HG03060 (cell line): Measurements from ENCODE around the gene AHR.
"Not testable (repeated sequence)": the region's sequence is repeated elsewhere in the genome, so short reads cannot be mapped to it uniquely, and the experiment has no call there.

Experiments used
- ATAC-seq: cut with Tn5 transposase; IDR thresholded peaks from one replicate; pipeline ENCODE4 v1.9.1; 2021; ENCODE audit warnings: low read depth, moderate number of reproducible peaks; ENCODE audit not compliant: unreplicated experiment

The AHR gene

DNA sequence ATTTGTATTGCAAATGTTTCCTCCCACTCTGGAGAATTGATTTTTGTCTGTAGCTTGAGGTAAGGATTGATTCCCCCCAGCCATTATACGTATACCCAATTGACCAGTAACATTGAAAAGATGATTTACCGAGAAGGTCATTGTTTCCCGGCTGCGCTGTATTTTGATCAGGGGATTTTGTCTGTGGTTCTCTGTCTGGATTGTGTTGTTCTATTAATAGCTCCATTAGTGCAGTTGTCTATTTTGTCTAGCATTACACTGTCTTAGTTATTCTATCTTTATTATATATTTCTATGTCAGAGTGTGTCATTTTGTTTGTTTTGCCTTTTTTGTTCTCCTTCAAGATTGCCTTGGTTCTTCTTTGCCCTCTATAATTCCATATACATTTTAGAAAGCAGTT, 37.7 kb downstream of the AHR start:
- ATAC-seq = no peak

DNA sequence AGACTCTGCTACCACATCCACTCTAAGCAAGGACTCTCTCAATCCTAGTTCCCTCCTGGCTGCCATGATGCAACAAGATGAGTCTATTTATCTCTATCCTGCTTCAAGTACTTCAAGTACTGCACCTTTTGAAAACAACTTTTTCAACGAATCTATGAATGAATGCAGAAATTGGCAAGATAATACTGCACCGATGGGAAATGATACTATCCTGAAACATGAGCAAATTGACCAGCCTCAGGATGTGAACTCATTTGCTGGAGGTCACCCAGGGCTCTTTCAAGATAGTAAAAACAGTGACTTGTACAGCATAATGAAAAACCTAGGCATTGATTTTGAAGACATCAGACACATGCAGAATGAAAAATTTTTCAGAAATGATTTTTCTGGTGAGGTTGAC, 40.7 kb downstream of the AHR start:
- ATAC-seq = no peak

DNA sequence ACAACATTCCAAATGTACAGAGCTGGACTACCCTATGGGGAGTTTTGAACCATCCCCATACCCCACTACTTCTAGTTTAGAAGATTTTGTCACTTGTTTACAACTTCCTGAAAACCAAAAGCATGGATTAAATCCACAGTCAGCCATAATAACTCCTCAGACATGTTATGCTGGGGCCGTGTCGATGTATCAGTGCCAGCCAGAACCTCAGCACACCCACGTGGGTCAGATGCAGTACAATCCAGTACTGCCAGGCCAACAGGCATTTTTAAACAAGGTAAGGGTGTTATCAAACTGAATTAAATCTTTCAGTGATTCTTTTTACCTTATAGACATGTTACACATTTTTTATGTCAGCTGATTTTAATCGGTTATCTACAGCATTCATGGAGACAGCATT, 41.5 kb downstream of the AHR start:
- ATAC-seq = no peak

DNA sequence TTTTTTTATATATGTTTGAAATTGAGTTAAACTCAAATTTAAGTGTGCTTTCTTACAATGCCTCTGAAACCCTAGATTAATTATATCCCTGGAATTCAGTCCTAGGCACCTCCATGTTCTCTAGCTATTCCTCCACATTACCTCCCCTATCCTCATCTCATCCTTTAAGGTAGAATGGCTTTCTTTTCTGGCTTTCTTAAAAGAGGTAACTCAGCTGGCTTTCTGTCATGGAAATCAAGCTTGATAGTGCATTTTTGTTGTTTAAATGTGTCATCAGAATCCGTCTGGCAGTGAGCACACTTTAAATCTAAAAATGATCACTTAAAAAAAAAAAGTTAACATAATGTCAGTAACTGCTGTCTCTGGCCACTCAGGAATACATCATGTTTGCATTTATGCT, 42.2 kb downstream of the AHR start:
- ATAC-seq = no peak

DNA sequence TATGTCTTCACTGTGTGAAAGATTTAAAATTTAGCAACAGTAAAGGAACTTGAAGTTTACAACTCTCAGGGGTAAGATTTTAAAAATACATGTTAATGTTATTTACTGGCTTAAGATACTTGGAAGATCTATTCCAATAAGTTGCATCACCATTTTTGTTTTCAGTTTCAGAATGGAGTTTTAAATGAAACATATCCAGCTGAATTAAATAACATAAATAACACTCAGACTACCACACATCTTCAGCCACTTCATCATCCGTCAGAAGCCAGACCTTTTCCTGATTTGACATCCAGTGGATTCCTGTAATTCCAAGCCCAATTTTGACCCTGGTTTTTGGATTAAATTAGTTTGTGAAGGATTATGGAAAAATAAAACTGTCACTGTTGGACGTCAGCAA, 44.3 kb downstream of the AHR start:
- ATAC-seq = no peak

DNA sequence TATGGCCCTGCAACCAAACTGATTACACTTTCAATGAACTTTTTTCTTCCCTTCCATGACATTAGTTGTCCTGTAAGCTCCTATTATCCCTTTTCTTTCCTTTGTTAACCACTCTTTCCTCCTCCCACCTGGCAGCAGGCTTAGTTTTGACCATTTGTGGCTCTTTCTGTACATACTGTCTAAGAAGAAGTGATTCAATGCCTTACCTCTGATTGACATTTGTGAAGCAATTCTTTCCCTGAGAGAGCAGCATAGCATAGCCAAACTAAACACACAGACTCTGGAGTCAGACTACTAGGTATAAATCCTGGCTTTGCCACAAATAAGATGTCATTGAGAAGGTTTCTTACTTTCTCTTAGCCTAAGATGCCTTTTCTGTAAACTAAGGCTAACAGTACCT, 48.9 kb downstream of the AHR start:
- no peak for ATAC-seq

DNA sequence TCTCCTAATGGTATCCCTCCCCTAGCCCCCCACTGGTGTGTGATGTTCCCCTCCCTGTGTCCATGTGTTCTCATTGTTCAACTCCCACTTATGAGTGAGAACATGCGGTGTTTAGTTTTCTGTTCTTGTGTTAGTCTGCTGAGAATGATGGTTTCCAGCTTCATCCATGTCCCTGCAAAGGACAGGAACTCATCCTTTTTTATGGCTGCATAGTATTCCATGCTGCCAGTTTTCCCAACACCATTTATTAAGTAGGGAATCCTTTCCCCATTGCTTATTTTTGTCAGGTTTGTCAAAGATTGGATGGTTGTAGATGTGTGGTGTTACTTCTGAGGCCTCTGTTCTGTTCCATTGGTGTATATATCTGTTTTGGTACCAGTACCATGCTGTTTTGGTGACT, 50.5 kb downstream of the AHR start:
- not testable (repeated sequence) for ATAC-seq

DNA sequence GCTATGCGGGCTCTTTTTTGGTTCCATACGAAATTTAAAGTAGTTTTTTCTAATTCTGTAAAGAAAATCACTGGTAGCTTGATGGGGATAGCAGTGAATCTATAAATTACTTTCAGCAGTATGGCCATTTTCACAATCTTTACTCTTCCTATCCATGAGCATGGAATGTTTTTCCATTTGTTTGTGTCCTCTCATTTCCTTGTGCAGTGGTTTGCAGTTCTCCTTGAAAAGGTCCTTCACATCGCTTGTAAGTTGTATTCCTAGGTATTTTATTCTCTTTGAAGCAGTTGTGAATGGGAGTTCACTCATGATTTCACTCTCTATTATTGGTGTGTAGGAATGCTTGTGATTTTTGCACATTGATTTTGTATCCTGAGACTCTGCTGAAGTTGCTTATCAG, 51.9 kb downstream of the AHR start:
- not testable (repeated sequence) for ATAC-seq

DNA sequence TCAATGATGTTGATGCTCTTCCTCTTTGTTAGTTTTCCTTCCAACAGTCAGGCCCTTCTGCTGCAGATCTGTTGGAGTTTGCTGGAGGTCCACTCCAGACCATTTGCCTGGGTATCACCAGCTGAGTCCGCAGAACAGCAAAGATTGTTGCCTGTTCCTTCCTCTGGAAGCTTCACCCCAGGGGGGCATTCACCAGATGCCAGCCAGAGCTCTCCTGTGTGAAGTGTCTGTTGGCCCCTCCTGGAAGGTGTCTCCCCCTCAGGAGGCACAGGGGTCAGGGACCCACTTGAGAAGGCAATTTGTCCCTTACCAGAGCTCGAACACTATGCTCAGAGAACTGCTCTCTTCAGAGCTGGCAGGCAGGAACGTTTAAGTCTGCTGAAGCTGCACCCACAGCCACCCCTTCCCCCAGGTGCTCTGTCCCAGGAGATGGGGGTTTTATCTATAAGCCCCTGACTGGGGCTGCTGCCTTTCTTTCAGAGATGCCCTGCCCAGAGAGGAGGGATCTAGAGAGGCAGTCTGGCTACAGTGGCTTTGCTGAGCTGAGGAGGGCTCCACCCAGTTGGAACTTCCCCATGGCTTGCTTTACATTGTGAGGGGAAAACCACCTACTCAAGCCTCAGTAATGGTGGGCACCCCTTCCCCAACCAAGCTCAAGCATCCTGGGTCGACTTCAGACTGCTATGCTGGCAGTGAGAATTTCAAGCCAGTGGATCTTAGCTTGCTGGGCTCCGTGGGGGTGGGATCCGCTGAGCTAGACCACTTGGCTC, 55.4 kb downstream of the AHR start:
- ATAC-seq = not testable (repeated sequence)

DNA sequence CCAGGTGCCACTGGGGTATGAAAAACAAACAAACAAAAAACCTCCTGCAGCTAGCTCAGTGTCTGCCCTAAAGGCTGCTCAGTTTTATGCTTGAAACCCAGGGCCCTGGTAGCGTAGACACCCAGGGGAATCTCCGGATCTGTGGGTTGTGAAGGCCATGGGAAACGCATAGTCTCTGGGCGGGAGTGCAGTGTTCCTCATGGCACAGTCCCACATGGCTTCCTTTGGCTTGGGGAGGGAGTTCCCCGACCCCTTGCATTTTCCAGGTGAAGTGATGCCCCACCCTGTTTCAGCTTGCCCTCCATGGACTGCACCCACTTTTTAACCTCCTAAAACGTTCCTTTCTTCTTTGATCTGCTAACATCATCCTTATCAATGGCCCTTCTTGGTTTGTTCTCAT, 56.0 kb downstream of the AHR start:
- no peak for ATAC-seq

DNA sequence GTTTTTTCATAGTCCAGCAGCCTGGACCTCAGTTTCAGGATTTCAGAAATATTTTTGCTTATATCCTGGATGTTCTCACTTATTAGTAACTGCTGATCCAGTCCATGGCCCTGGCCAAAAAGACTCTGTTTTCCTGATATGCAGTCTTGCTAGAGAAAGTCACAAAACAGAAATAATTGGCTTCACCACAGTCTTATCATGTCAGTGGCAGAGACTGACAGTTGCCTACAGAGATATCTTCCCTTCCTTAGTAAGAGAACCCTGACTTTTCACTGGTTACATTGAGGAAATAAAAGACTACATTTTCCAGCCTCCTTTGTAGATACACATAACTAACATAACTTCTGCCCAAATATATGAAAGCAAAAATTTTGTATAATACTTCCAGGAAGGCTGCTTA, 56.6 kb downstream of the AHR start:
- no peak for ATAC-seq

DNA sequence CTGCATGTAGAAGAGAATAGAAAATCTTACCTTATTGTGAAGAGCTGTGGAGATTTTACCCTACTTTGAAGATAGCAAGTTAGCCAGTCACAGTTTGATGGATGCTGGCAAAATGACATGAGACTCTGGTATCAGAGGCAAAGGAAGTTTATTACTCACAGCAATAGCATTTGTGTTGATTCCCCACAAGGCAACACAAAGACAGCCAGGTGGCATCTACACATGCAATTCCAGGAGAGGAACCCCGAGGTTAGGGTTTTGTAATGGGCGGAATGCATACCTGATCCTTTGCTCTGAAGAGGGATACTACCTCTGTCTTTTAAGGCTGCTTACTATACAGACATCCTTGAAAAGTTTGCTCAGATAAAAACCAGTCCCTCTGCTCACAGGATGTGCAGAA, 59.5 kb downstream of the AHR start:
- ATAC-seq = no peak

DNA sequence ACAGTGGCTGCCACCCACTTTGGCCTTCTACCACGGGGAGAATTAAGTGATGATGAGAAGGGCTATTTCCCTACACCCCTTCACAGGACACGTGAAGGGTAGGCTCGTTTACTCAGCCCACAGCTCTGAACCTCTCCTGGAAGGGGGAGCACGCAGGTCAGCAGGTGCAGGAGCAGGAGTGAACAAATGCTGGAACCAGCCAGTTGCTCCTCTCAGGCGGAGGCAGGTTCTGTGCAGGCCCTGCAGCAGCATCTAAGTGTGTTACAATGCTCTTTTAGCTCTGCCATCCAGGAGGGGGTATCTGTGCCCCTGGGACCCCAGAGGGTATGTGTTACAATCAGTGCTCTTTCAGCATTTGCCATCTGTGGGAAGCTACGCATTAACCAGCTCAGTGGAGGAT, 61.2 kb downstream of the AHR start:
- no peak for ATAC-seq

DNA sequence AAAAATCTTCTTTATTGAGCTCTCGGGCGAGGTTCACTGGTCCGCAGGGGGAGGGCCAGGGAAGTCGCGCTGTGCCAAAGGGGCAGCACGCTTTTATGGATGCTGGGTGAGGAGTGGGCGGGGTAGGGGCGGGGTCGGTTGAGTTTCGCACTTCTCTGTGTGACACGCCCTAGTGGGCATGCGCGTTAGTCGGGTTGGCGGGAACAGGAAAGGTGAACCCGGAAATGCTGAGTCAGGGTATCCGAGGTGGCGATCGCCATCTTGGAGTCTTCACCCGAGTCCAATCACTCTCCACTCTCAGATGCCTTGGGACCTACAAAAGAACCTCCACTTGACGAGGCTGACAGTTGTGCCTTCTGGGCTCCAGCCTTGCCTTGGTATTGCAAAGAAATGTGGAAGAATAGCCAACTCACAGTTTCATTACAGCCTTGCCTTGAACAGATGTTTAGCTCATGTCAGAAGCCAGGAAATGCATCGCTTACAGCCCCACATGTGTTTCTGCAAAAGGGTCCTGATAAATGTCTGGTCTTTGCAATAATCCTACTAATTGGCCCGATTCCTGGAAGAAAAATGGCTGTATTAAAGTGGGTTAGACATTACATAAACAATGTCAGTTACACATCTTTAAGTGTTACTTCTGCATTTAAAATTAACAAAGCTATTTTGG, 64.1 kb downstream of the AHR start:
- no peak for ATAC-seq

DNA sequence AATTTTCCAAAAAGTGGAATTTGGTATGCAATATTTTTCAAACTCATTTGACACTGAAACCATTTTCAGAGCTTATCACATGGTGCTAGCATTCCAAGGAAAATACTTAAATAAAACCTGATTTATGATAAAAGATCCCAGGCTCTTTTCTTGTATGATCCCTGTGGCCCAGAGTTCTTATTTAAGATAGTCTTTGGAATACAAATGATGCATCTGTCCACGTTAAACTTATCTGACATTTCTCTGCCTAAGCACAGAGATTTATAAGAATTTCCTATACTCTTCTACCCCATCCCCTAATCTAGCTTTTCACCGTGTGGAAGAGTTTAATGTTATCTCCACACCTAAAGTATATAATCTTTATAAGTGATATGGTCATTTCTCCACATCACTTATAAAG, 66.2 kb downstream of the AHR start:
- ATAC-seq = no peak

DNA sequence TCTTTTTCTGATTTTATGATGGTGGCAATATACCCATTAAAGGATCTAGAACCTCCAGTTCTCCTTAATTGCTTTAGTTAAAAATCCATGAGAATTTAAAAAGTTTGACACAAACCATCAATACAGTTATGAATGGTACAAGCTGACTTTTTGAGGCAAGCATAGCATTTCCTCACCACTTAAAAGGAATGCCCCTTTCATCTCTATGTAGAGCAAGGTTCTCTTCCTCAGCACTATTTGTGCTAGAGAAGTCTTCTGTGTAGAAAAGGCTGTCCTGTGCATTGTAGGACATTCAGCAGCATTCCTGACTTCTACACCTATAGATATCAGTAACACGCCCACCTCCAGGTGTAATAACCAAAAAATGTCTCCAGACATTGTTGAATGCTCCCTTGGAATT, 67.3 kb downstream of the AHR start:
- no peak for ATAC-seq

DNA sequence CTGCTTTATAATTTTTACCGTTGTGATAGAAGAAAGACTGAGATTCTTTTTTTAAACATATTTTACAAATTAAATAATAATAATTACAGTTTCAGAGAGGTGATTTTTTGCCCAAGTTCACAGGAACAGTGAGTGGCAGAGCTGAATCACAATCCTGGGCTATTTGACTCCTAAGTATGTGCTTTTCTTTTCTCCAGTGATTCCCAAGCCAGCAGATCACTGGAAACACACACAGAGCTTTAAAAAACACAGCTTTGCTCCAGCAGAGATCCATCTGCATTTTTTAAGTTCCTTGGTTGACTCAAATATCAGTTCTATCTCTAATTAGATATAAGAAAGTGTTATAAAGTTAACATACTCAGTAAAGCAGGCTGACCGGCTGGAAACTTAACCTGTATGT, 69.0 kb downstream of the AHR start:
- ATAC-seq = no peak

DNA sequence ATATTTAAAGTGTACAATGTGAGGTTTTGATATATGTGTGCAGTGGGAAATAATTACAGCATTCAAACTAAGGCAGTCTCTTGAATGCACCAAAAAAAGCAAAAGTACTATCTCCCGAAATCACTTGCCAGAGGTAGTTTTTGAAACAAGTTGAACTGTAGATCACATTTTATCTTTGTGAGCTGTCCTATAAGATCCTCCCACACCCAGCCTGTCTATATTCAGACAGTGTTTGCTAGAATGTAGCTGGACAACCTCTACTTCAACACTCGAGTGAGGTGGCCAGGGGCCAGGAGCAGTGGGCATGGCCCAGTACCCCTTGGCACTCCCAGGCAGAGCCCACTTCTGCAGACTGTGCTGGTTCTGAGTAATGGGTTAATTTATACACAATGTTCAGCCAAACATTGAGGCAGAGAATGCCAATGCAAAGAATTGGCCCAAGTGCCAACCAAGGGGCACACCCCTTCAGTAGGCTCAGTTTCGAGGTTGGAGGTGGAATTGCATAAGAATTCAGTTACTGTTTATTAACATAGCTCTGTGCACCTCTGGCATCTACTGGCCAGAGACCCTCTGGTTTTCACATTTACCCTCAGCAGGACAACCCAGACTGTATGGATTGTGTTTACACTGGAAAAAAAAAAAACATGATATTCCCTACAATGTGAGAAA, 70.5 kb downstream of the AHR start:
- ATAC-seq = no peak

DNA sequence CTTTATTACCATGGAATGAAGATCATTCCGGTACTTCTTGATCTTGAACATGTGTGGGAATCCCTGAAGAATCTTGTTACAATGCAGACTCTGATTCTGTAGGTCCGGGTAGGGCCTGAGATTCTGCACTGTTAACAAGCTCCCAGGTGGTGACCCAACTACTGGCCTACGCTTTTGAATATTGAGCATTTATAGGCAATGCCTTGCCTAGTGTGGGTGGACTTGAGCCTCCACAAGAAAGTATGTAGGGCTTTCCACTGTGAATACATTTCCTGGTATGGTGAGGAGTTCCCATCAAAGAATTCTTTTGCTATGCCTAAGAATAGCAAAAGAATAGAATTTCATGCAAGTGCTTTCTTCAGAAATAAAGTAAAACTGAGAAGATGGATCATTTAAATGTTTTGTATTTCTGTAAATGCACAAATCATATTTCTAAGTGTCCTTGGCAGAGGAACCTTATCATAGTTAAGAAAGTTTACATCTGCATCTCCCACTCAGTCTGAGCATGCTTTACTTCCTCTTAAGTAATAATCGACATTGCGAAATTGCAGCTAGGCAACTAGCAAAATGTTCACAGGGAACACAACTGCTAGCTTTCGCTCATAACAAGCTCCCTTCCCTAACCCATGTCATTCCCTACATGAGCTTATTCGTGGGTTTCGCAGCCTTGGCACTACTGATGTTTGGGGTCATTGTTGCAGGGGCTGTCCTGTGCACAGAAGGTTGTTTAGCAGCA, 71.4 kb downstream of the AHR start:
- ATAC-seq = no peak

DNA sequence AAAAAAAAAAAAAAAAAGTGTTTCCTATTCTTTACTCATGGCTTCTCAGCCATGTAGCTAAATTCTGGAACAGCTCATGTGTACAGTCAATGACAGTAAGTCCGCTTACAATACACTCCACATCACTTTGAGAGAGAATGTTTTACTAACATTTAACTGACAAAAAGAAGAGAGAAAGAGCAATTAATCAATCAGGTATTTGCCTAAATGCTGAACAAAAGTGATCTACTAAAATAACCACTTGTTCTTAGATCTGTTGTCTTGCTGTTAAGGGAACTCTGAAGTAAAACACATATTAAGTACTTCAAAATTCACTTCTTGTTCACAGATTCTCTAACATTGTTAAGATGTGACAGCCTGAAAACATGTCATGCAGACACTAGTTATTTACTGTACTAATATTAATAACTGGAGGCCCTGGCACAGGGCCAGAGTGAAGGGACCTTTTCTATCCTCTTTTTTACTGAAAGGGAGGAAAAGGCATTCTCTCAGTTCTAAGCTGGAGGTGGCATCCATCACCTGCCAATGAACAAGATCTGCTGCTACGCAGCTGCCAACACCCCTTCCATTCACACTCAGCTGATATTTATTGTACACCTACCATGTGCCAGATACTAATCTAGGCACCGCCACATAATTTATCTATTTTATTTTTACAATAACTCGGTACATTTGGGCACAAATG, 72.6 kb downstream of the AHR start:
- no peak for ATAC-seq
